Hypothalamus (tissue), 51 donors: ENCODE results near the gene SLC39A2.
A peak's percentile ranks its signal among the peaks of the same experiment; 100 is the strongest.
"Not testable (repeated sequence)": the region's sequence is repeated elsewhere in the genome, so short reads cannot be mapped to it uniquely, and the experiment has no call there.

Experiments used
- DNase-seq, 51 donors: peaks; one replicate each; lab custom pipeline; 2025; lab: John Stamatoyannopoulos, UW

SLC39A2 gene, protein sequence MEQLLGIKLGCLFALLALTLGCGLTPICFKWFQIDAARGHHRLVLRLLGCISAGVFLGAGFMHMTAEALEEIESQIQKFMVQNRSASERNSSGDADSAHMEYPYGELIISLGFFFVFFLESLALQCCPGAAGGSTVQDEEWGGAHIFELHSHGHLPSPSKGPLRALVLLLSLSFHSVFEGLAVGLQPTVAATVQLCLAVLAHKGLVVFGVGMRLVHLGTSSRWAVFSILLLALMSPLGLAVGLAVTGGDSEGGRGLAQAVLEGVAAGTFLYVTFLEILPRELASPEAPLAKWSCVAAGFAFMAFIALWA

DNA sequence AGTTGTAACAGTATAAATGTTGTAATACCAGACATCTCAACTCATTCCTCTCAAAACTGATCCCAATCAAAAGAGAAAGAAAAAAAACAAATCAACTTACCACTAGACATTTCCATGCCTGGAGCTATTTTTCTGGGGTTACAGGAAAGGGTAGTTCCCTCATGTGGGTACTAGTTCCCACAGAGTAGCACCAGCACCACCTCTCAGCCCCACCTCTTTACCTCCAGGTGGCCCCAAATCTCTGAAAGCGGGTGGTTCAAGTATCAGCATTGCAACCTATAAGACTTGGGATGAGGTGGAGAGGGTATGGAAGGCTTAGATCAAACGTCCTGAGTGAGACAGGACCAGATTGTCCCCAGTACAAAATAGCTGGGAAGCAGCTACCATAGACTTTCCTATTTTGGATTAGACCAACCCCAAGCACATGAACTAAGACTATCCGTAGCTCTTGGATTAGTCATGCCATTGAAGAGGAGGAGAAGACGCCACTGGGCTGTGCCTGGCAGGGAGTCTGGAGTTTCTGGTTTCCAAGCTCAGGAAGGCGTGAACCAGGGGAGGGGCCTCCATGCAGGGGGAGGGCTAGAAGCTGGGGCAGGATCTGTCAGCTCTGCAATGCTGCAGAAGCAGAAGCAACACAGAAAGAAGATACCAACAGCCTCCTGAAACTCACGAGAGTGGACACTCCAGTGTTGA, at the start of gene SLC39A2:
Gene SLC39A2 (plus strand): TSS at position 620 of the 693 bp plus-strand sequence. CDS start 154 bp downstream, outside the sequence.
- DNase-seq = no peak

DNA sequence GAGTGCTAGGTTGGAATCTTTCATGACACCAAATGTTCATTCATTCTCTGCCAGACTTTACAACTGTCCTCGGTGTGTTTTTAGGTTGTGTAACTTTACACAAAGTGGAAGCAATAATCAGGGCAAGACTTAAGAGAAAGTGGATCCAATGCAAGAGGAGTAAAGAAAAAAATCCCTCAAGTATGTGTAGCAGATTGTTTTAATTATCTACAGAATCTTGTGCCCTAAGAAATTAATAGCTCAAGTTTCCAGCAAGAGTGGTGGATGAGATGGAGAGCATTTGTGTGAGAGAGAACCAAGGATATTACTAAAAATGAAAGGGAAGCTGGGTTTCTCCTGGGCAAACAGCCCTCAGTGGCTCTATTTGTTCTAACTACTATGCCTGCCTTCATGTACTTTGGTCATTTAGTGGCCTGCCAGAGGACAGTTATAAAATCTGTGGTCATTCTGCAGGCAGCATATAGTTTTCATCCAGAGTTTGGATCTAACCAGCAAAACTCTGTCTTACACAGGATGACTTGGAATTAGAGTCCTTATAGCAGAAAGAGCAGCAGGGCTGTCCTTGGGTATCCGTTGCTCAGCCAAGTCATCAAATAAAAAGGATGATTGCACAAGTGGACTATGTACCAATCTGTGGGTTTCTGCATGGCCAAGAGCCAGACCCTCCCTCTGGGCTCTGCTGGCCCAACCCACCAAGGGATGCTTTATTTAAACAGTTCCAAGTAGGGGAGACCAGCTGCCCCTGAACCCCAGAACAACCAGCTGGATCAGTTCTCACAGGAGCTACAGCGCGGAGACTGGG, 44.2 kb upstream of the SLC39A2 start, which contains the start of gene RNASE2:
Gene RNASE2 (plus strand): TSS at position 752 of the 802 bp plus-strand sequence. CDS start 285 bp downstream, outside the sequence.
- DNase-seq = peak in 4 of 51 donors; percentile 8 to 21 (median 18)

DNA sequence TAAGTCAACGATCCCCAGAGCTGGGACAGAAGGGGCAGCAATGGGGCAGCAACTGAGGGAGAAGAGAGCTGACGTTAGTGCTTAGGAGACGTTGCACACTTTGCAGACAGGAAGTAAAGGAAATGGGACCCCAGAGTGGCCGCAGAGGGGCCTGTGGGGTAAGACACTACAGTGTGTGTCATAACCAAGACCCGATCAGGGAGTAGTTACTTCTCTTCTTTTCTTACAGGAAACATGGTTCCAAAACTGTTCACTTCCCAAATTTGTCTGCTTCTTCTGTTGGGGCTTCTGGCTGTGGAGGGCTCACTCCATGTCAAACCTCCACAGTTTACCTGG, 43.6 kb upstream of the SLC39A2 start:
- DNase-seq = peak in 8 of 51 donors; percentile 1 to 30 (median 12)

DNA sequence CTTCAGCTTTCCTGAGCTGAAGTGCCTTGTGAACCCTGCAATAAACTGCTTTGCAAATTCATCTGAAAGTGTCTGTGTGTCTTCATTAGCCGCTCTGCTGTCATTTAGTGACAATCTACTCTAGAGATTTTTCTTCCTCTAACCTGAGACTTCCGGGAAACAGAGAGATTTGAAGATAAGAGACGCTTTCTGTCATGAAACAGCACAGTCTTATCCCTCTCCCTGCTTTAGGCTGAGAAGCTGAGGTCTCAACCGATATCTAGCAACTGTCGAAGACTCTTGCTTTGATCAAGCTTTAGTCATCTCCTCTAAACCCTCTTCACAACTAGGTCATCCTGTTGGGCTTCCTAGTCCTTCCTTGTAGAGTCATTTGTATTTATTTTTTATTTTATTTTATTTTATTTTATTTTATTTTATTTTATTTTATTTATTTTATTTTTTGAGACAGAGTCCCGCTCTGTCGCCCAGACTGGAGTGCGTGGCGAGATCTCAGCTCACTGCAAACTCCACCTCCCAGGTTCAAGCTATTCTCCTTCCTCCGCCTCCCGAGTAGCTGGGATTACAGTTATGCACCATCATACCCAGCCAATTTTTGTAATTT, 42.6 kb upstream of the SLC39A2 start:
- DNase-seq = no peak

DNA sequence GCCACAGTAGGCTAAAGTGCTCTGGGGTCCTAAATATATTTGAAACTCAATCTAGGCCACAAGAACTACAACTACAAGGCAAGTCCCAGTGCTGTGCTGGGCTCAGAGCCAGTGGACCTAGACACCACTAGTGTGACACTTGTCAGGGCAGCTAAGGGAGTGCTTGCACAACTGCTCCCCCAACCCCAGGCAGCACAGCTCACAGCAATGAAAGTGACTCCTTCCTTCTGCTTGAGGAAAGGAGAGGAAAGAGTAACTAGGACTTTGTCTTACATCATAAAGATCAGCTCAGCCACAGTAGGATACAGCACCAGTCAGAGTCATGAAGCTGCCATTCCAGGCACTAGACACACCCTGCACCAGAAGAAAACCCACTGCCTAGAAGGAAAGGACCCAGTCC, 40.1 kb upstream of the SLC39A2 start:
- not testable (repeated sequence) for DNase-seq

DNA sequence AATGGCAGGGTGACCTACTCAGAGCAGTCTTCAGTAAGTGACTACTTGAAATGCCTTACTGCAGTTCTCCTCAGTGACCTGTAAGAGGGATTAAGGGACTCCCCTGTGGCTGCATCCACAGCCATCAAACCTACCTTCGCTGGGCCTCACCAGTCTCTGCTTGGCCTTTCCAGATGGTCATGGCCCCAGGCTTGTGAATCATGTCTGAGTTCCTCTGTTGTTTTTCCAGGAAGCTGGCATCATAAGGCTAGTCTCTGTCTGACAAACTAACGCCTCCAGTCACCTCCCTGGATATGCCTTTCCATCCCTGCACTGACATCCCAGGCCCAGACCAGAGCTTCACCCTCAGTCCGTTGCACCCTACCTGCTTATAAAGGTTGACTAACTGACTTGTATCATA, 29.8 kb upstream of the SLC39A2 start:
- DNase-seq = no peak

DNA sequence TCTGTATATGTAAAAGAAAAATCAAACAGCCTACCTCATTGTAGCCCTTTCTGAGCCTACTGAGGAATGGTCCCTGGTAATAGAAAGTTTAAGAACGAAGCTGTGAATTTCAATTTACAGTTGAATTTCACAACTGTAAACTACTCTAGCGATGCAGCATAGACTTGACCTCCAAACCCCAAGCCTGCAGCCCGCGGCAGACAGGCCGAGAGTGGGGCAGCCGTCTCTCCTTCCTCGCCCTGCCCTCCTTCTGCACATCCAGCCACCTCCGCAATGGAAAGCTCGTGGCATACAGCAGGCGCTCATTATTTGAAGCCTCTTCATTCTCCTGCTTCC, 28.5 kb upstream of the SLC39A2 start:
- no peak for DNase-seq

DNA sequence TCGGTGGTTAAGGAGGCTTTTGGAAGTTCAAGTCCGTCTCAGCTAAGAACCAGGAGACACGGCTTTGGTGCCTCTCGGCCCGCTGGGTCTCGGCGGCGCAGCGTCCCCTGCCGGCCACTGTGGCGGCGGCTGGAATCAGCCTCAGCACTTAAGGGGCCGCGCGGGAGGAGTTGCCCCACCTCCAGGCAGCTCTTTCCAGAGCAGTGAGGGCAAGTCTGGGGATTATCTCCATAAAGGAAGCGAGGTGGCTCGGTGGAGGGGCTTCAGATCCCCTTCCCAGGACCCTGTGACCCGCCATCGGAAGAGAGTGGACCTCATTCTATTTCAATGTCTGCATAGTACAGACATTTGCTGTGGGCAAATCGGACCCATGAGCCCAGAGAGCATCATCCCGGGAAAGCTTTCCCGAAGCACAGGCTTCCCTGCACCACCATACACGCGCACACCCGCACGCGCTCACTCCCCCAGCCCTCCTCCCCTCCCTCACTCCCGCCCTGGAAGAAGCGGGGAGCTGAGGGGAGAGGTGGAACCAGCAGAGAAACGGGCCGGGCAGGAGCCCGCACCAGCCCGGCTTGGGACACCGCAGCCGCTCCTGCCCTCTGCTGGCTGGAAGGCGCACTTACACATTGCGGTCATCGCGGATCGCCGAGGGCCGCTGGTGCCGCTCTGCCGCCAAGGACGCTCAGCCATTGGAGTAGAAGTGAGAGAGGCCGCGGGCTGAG, 27.9 kb upstream of the SLC39A2 start:
- DNase-seq = peak; percentile 4 to 88 (median 73)

DNA sequence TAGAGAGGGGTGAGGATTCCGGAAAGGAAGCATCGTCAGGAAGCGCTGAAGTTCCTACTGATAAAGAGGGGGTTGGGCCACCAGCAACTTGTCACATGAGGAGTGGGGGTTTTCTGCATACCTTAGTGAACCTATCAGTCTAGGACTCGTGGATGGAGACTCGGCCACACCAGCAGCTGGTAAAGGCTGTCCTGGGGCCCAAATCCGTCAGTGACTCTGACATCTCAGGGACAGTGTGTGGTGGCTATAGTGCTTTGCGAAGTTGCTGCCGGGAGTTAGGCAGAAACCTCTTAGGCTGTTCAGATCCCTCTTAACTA, 27.4 kb upstream of the SLC39A2 start:
- DNase-seq = peak in 1 of 51 donors; percentile 43

DNA sequence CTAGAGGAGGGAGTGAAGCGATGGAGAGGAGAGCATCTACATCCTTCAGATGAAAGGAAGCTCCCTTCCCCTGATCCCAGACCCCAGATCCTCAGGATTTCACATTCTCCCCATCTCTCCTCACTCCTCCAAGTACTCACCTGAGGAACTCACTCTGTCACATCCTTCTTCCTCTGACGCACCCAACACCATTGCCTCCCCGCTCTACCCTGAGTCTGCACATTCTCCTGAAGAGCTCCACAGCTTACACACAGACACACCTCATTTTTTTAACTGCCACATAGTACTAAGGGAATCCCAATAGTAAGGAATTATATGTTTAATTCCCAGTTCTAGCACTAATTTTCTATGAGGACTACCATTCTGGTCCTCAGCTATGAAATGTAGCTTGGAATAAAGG, 25.6 kb upstream of the SLC39A2 start:
- no peak for DNase-seq

DNA sequence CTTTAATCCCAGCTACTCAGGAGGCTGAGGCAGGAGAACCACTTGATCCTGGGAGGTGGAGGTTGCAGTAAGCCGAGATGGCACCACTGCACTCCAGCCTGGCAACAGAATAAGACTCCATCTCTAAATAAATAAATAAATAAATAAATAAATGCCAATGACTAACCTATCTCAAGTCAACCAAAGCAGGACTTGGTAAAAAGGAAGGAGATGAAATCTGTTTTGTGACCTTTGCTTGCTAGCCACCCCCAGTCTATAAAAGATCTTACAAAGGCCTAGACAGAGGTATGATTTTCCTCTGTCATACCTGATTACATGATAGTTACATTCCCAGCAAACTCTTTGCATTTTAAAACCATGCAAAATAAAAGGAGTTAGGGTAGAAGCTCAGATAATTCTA, 22.8 kb upstream of the SLC39A2 start:
- no peak for DNase-seq

DNA sequence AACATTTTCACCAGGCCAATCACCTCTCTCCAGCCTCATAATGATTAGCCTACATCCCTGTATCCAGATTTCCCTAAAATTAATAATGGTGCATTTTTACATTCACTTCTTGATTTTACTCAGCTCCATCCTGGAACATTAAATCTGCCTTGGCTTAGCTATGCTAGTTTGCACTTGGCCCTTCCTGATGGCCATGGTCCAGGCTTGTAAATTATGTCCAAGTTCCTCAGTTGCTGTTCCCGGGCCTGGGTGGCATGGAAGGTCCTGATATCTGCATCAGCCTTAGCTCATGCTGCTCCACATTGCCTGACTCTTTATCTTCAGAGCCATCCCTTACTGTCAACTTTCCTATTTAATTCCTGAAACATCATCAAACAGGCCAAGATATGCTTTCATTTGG, 20.4 kb upstream of the SLC39A2 start:
- DNase-seq = no peak

DNA sequence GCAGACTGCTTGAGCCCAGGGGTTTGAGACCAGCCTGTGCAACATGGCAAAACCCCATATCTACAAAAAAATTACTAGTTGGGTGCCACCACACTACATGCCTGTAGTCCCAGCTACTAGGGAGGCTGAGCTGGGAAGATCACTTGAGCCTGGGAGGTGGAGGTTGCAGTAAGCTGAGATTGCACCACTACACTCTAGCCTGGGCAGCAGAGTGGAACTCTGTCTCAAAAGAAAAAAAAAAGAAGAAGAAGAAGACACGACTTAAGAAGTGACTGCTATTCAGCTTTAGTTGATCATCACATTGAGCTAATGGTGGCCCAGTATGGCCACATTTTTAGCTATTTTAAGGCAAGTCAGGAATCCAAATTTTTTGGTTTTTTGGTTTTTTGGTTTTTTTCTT, 18.2 kb upstream of the SLC39A2 start:
- DNase-seq = no peak

DNA sequence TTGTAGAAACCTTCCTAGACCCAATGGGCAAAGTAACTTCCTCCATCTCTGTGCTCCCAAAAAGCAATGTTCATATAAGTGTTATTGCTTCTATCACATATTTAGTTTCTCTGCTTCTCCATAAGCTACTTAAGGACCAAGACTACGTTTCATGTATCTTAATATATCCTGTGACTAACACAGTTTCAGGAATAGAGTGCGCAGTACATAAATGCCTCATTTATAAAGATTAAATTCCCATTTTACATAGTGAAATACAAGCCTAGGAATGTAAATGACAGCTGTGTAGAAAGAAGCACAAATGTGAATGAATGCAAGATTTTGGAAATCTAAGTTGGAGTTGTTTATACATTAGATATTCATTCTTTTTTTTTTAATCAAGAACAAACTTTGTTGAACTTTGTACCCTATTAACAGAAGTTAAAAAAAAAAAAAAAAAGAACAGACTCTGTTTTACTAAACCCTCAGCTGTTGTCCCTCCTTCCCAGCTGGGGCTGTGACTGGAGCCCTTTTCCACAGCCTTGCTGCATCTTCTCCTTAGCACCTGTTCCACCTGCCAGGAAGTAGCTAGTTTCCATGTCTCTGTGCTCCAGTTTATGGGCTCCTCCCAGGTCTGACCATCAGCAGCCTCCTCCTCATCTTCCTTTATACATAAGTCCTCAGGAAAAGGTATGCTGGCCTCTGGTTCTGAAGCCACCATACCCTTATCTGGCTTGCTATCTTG, 16.3 kb upstream of the SLC39A2 start:
- no peak for DNase-seq

DNA sequence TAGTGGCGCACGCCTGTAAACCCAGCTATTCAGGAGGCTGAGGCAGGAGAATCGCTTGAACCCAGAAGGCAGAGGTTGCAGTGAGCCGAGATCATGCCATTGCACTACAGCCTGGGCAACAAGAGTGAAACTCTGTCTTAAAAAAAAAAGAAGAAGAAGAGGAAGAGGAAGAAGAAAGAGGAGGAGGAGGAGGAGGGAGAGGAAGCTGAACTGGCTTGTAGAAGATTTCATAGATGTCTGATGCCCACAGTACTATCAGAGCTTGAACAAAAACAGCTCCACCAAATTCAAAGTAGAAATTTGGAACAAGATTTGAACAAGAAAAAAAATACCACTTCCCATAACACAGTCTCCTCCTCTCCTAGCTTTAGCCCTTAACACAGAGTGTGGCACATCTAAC, 13.4 kb upstream of the SLC39A2 start:
- not testable (repeated sequence) for DNase-seq

DNA sequence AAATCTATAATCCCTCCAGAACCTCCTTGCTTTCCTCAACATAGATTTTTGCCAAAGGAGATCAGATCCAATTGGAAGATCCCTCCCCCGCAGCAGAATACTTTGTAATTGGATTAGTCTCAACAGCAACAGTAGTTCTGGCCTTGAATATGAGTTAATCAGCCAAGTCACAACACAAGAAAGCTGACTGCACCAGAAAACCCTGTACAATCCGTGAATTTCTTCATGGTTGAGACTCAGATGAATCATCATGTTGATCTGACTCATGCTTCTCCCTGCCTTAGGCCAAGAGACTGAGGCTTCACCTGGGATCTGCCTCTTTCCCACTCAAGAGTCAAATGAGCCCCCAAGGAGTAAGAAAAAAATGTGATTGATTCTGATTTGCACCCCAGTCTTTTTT, 12.3 kb upstream of the SLC39A2 start:
- peak in 2 of 51 donors; percentile 1 to 25 for DNase-seq

DNA sequence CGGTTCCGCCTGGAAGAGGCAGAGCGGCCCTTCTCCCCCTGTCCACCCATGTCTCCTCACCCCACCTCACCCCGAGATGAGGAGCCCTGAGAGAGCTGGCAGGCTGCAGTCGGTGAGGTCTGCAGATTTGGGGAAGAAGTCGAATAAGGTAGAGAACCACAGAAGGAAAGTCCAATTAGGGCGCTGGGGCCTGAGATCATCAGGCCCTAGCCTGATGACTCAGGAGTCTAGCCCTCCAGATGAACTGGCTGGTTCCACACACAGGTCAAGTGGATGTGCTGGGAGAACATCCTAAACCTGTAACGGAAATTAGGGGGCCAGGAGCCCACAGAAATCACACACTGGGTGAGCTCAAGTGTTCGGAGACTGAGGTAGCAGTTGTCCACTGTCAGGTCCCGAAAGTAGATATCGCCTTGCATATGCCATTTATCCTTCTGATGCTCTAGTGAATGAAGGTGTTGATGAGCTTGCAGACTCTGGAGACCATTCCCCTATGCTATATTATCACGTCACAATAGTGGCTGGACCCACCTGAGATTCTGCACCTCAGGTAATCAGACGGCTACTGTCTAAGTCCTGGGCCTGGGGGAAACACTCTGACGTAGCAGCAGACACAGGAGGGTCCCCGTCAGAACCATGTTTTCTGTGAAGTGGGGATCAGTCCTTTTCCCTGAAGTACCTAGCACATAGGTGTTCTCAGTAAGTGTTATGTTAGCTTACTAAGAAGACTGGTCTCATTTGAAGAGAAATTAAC, 10.2 kb upstream of the SLC39A2 start:
- DNase-seq = no peak

DNA sequence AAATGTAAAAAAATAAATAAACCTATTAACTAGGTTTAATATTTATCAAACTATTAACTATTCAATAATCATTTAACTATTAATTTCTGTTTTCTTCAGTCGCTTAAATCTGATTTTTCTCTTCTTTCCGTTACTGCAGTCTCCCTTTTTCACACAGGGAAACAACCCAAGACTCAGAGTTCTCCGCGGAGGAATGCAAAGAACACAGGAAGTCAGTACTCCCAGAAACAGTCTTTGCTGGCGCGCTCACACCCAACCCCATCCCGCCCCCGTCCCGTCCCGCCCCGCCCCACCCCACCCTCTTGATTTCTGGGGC, 9.7 kb upstream of the SLC39A2 start:
- DNase-seq = no peak
